Activated CD4-positive, alpha-beta T cell treated with anti-CD3 and anti-CD28 coated beads for 36 hours (primary cell): ENCODE data around the gene SPACA6. TPM values are rescaled to one million over a fixed set of nuclear protein-coding genes. Genes with fewer than 3 reads are reported as not detected.
"Not testable (repeated sequence)": the region's sequence is repeated elsewhere in the genome, so short reads cannot be mapped to it uniquely, and the experiment has no call there.

Experiments used
- ATAC-seq: fragments of 200-7000 bp; cut with Tn5 transposase; one replicate; pipeline ENCODE4 v1.10.0; 2021; ENCODE audit warnings: mild to moderate bottlenecking, moderate library complexity
- CTCF ChIA-PET: fragments of 350-600 bp; sonication (Branson Sonifier 250); formaldehyde crosslinking; loops from one replicate; lab custom pipeline; 2021; ENCODE audit warnings: antibody characterized with exemption; lab: Charles Lee
- POLR2A ChIA-PET: fragments of 350-600 bp; sonication (Branson Sonifier 250); formaldehyde crosslinking; loops from one replicate; lab custom pipeline; 2021; ENCODE audit warnings: antibody characterized with exemption, inconsistent platforms; lab: Charles Lee
- DNase-seq: peaks from one replicate; pipeline ENCODE4 v3.0.0-alpha.2; 2020
- H3K27ac Mint-ChIP-seq: one replicate; pipeline ENCODE4 v1.8.0; 2021; ENCODE audit warnings: mixed read lengths
- H3K27me3 Mint-ChIP-seq: one replicate; pipeline ENCODE4 v1.8.0; 2021; ENCODE audit warnings: mixed read lengths
- H3K36me3 Mint-ChIP-seq: one replicate; pipeline ENCODE4 v1.8.0; 2021; ENCODE audit warnings: low read depth, mixed read lengths
- H3K4me1 Mint-ChIP-seq: one replicate; pipeline ENCODE4 v1.8.0; 2021; ENCODE audit warnings: mixed read lengths
- H3K4me3 Mint-ChIP-seq: one replicate; pipeline ENCODE4 v1.8.0; 2021; ENCODE audit warnings: mild to moderate bottlenecking, moderate library complexity, mixed read lengths
- H3K9me3 Mint-ChIP-seq: one replicate; pipeline ENCODE4 v1.8.0; 2021; ENCODE audit warnings: low read depth, mixed read lengths
- intact Hi-C, 2 experiments: fragments of 100-400 bp; cut with DNase I in 1 of 2; cut with micrococcal nuclease in 1 of 2; formaldehyde crosslinking; loops; one replicate each; pipeline versions ENCODE4 v1.14.2 to v1.15.1; 2022 to 2024; cut with DNase I, micrococcal nuclease
- total RNA-seq, 2 experiments: library from RNA; stranded (reverse); gene quantifications; one replicate each; pipeline ENCODE4 v1.2.3, GENCODE V29; 2021

SPACA6 gene
- total RNA-seq, 2 experiments from 2014 or later = 8.3 to 9.1 TPM

DNA sequence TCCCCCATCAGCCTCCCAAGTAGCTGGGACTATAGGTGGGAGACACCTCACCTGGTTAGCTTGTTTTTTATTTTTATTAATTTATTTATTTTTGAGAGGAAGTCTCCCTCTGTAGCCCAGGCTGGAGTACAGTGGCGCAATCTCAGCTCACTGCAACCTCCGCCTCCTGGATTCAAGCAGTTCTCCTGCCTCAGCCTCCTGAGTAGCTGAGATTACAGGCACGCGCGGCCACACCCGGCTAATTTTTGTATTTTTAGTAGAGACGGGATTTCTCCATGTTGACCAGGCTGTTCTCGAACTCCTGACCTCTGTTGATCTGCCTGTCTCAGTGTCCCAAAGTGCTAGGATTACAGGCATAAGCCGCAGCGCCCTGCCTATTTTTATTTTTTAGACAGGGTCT is 45.4 kb downstream of the SPACA6 start:
- POLR2A ChIA-PET, H3K36me3 Mint-ChIP-seq, H3K27ac Mint-ChIP-seq, DNase-seq, H3K4me1 Mint-ChIP-seq, intact Hi-C loops, ATAC-seq, H3K4me3 Mint-ChIP-seq, H3K9me3 Mint-ChIP-seq: not testable (repeated sequence)
- CTCF ChIA-PET = interaction anchor here (0.6 to 1.3 kb wide), 2 partner anchors 42 to 266 kb away, joined by 3 read pairs; no protein-coding TSS in a partner anchor
- peaks cover 13% of the 10 kb centered on the region for H3K27me3 Mint-ChIP-seq

DNA sequence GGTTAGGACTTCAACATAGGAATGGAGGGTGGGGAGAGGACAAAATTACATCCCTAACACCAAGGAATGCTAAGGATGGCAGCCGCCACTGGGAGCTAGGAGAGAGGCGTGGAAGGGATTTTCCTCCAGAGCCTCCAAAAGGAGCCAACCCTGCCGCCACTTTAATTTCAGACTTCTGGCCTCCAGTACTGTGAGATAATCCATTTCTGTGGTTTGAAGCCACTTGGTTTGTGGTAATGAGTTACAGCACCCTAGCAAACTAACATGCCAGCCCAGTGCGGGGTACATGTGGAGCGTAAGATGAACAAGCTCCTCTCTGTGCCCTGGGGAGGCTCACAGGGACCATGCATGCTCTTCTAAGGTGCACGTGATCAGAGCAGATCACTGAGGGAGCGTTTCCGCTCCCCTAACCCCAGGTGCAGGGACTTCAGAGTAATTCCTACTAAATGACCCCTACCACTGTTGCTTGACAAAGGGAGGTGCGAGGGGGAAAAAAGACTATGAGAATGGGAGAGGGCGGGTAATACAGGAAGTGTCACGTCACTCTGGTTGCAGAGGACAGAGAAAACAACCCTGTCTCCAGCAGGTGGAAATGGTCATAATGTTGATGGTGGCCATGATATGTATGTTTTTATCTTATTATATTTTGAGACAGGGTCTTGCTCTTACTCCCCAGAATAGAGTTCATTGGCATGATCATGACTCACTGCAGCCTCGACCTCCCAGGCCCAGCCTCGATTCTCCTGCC is 46.5 kb downstream of the SPACA6 start:
- Mint-ChIP-seq H3K4me1 (no peaks in the 10 kb centered on the region), H3K36me3 (no peaks in the 10 kb centered on the region), H3K4me3 (no peak overlapping the region), H3K9me3 (no peaks in the 10 kb centered on the region), H3K27ac (no peak overlapping the region), H3K27me3 (peaks cover 12% of the 10 kb centered on the region)
- intact Hi-C loops = no loop called here
- no peak for ATAC-seq
- no peak for DNase-seq
- POLR2A ChIA-PET = no interaction called here
- CTCF ChIA-PET = interaction anchor here (0.5 to 0.8 kb wide), 3 partner anchors 78 to 311 kb away, joined by 3 to 4 read pairs (median 3); no protein-coding TSS in a partner anchor

DNA sequence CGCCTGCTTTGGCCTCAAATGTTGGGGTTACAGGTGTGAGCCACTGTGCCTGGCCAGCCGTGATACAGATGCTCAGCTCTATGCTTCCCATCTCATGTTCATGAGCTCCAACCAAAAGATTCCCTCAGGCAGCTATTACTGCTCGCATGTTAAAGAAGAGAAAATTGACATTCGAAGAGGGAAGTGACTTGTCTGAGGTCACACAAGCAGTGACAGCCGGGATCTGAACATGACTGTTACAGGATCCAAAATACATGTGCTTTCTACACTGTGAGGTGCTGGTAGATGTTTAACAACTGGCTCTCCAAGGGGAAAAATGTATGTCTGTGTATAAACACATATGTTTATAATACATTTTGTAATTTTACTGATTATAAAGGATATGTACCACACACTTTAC is 47.2 kb downstream of the SPACA6 start:
- Mint-ChIP-seq H3K9me3 (no peaks in the 10 kb centered on the region), H3K4me1 (no peaks in the 10 kb centered on the region), H3K36me3 (no peaks in the 10 kb centered on the region), H3K27me3 (peaks cover 12% of the 10 kb centered on the region), H3K27ac (no peak overlapping the region), H3K4me3 (no peak overlapping the region)
- no peak for ATAC-seq
- CTCF ChIA-PET = interaction anchor here (0.7 to 0.8 kb wide), 2 partner anchors 79 to 96 kb away, joined by 3 to 4 read pairs; no protein-coding TSS in a partner anchor
- no peak for DNase-seq
- intact Hi-C loops = no loop called here
- POLR2A ChIA-PET = no interaction called here

DNA sequence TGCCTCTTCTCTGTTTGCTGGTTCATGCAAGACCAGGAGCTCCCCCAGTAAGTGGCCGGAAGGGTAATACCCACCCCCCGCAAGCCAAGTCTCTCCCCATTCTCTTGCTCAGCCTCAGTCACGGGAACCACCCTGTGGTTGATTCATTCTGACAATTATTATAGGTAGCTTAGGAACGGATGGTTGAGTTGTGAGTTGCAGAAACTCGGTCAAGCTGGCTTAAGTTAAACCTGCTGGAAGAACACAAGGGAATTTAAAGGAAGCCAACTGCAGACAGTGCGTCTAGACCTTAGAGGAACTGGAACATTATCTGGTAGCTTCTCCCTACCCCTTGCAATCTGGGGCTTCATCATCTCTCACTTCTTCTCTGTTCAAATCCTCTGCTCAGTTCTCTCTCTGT is 49.7 kb downstream of the SPACA6 start:
- DNase-seq = no peak
- no peak overlapping the region for H3K4me3 Mint-ChIP-seq
- no peaks in the 10 kb centered on the region for H3K9me3 Mint-ChIP-seq
- intact Hi-C loops = no loop called here
- no peak overlapping the region for H3K27ac Mint-ChIP-seq
- ATAC-seq = no peak
- peaks cover 2% of the 10 kb centered on the region for H3K27me3 Mint-ChIP-seq
- ChIA-PET POLR2A (no interaction called here), CTCF (no interaction called here)
- no peaks in the 10 kb centered on the region for H3K4me1 Mint-ChIP-seq
- no peaks in the 10 kb centered on the region for H3K36me3 Mint-ChIP-seq

DNA sequence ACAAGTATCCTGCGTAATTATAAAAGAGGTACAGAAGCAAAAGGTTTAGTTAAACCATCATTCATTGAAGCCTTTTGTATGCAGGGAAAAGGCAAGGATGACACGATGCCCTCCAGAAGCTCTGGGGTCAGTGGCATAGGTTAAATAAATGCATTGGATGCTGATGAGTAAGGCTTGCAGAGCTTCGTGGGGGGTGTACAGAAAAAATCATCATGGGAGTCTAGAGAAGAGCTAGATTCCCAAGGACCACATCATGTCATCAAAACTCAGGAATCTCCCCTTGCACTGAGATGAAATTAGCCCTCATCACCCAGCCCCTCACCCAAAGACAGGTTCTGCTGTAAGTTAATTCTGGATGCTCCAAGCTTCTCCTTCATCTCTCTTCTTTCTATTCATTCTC is 50.3 kb downstream of the SPACA6 start:
- H3K27me3 Mint-ChIP-seq = peaks cover 2% of the 10 kb centered on the region
- POLR2A ChIA-PET = no interaction called here

DNA sequence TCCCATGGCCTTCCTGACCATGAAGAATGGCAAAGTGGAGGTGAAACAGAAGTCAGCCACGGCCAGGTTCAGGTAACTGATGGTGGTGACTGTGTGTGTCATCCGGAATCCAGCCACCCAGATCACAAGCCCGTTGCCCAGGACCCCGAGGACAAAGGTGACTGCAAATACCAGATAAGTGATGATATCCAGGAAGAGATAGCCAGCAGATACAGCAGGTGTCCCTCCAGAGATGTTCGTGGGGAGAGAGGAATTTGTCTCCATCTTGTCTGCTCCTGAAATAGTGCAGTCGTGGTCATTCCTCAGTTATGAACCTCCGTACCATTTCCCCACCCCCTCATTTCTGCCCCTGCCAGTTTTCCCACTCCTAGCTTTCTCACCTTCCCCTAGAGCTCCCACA is 53.6 kb downstream of the SPACA6 start:
- DNase-seq (no peak), ATAC-seq (no peak)
- H3K4me1 Mint-ChIP-seq = no peaks in the 10 kb centered on the region
- H3K4me3 Mint-ChIP-seq = no peak overlapping the region
- H3K36me3 Mint-ChIP-seq = no peaks in the 10 kb centered on the region
- intact Hi-C loops = no loop called here
- no peak overlapping the region for H3K27ac Mint-ChIP-seq
- no peaks in the 10 kb centered on the region for H3K9me3 Mint-ChIP-seq
- H3K27me3 Mint-ChIP-seq = no peaks in the 10 kb centered on the region
- POLR2A ChIA-PET = no interaction called here
- CTCF ChIA-PET = interaction anchor here (0.5 kb wide), 1 partner anchor 1171 kb away, joined by 4 read pairs; no protein-coding TSS in a partner anchor

More for the DNA sequence above, 50.3 kb downstream of the SPACA6 start:
- Mint-ChIP-seq H3K36me3 (no peaks in the 10 kb centered on the region), H3K4me3 (no peak overlapping the region), H3K27ac (no peak overlapping the region), H3K9me3 (no peaks in the 10 kb centered on the region), H3K4me1 (no peaks in the 10 kb centered on the region)
- DNase-seq (no peak), ATAC-seq (no peak)
- CTCF ChIA-PET = interaction anchor here (0.6 kb wide), 1 partner anchor 86 kb away, joined by 4 read pairs; no protein-coding TSS in a partner anchor
- intact Hi-C loops = no loop called here

DNA sequence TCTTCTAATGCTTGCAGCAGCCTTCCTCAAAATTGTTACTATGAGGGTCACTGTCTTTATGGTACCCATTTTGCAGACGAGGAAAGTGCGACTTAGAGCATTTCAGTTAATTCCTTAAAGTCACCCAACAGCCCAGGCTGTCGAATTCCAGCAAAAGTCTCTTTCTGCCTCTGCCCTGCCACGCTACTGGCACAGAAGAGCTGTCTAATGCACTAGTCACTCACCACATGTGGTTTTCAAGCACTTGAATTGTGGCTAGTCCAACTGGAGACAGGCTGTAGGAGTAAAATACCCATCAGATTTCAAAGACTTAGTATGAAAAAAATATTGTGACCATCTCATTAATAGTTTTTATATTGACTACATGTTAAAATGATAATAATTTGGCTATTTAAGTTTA is 56.8 kb downstream of the SPACA6 start:
- no peaks in the 10 kb centered on the region for H3K4me1 Mint-ChIP-seq

DNA sequence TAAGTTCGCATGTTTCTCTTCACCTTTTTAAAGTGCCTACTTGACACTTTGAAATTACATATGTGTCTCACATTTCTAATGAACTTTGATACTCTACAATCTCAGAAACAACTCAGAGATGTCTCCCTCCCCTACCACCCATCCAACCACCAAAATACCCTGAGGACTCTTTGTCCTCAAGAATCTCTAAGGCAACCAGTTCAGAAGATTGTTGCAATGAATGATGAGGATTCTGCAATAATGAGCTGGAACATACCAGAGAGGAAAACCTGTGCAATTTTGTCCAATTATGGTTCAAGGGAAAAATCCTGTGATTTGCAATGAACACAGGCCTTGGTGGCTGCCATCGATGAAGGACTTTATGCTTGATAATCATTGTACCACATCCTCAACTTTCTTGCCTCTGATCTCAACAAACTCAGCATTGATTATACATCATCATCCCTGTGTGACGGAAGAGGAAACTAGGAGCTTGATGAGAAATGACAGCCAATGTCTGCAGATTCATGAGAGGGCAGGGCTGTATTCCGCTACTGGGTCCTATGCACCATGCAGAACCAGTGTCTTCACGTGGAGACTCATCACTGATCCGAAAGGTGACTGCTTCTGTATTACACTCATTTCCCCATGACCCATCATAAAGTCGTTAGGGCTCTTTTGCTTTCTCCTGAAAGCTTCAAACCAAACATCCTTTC is 57.4 kb downstream of the SPACA6 start:
- Mint-ChIP-seq H3K9me3 (no peaks in the 10 kb centered on the region), H3K27me3 (peaks cover 5% of the 10 kb centered on the region), H3K36me3 (no peaks in the 10 kb centered on the region), H3K27ac (no peak overlapping the region), H3K4me3 (no peak overlapping the region), H3K4me1 (no peaks in the 10 kb centered on the region)
- ATAC-seq (no peak), DNase-seq (no peak)
- intact Hi-C loops = no loop called here
- POLR2A ChIA-PET = no interaction called here
- CTCF ChIA-PET = interaction anchor here (0.6 kb wide), 1 partner anchor 514 kb away, joined by 3 read pairs; no protein-coding TSS in a partner anchor

More for the DNA sequence above, 56.8 kb downstream of the SPACA6 start:
- ChIA-PET POLR2A (no interaction called here), CTCF (no interaction called here)
- ATAC-seq = no peak
- peaks cover 3% of the 10 kb centered on the region for H3K27me3 Mint-ChIP-seq
- H3K27ac Mint-ChIP-seq = no peak overlapping the region
- no peaks in the 10 kb centered on the region for H3K36me3 Mint-ChIP-seq
- H3K4me3 Mint-ChIP-seq = no peak overlapping the region
- no peak for DNase-seq
- intact Hi-C loops = no loop called here
- H3K9me3 Mint-ChIP-seq = no peaks in the 10 kb centered on the region

DNA sequence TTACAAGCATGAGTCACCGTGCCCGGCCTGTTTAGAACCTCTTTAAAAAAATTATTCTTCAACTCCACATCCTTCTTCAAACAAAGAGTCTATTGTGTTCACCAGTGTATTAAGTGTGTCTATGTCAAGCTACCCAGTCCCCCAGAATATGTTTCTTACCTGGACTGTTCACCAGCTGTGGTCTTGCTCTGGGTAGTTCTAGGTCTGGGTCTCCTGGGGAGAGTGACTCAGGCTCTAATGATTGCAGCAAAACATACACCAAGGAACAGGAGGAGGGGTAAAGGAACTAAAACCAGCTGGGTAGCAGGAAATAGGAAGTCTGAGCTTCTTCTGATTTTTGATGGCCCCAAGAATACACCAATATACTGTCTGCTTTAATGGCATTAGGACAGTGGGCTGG is 58.5 kb downstream of the SPACA6 start, which contains the start of gene FPR1:
TSS of gene FPR1 (minus strand) at position 224 of the 400 bp plus-strand sequence. CDS start 4,884 bp downstream, outside the sequence.
- CTCF ChIA-PET = no interaction called here
- DNase-seq (no peak), ATAC-seq (no peak)
- H3K36me3 Mint-ChIP-seq = no peaks in the 10 kb centered on the region
- POLR2A ChIA-PET = no interaction called here
- peaks cover 5% of the 10 kb centered on the region for H3K27me3 Mint-ChIP-seq
- H3K4me3 Mint-ChIP-seq = no peak within 1 kb of the TSS
- no peak within 1 kb of the TSS for H3K27ac Mint-ChIP-seq
- H3K4me1 Mint-ChIP-seq = no peaks in the 10 kb centered on the region
- intact Hi-C loops = no loop called here
- no peaks in the 10 kb centered on the region for H3K9me3 Mint-ChIP-seq

DNA sequence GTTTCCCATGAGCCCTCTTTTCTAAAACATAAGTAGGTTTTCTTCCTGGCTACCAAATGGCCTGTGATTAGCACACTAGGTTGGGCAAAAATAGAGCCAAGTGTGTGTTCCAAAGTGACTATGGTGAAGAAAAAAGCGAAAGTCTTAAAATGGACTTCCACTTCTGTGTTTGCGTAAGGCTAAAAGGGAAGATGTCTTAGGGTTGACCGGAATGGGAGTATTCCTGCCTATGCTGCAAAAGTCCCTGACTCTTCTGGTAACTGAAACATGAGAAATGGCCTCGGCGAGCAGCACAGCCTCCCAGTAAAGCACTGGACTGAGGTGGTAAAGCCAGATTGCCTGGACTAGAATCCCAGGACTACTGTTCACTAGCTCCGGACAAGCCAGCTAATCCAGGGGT is 61.0 kb downstream of the SPACA6 start:
- intact Hi-C loops = no loop called here
- CTCF ChIA-PET = no interaction called here
- H3K4me1 Mint-ChIP-seq = no peaks in the 10 kb centered on the region
- H3K27ac Mint-ChIP-seq = no peak overlapping the region
- H3K36me3 Mint-ChIP-seq = no peaks in the 10 kb centered on the region
- H3K9me3 Mint-ChIP-seq = no peaks in the 10 kb centered on the region
- DNase-seq (no peak), ATAC-seq (no peak)
- POLR2A ChIA-PET = no interaction called here
- no peak overlapping the region for H3K4me3 Mint-ChIP-seq
- H3K27me3 Mint-ChIP-seq = peaks cover 8% of the 10 kb centered on the region

DNA sequence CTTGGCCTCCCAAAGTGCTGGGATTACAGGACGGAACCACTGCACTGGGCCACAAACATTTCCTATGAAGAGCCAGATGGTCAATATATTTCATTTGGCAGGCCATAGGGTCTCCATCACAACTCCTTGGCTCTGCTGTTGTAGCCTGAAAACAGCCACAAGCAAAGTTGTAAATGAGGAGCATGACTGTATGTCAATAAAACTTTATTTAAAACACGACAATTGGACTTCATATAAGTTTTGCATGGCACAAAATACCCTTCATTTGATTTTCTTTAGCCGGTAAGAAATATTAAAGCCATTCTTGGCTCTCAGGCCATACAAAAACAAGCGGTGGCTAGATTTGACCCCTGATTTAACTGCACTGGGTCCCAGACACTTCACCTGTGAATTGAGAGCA is 61.6 kb downstream of the SPACA6 start:
- no peaks in the 10 kb centered on the region for H3K4me1 Mint-ChIP-seq
- no peak overlapping the region for H3K27ac Mint-ChIP-seq
- ATAC-seq = no peak
- no peak for DNase-seq
- H3K36me3 Mint-ChIP-seq = no peaks in the 10 kb centered on the region
- no peaks in the 10 kb centered on the region for H3K9me3 Mint-ChIP-seq
- ChIA-PET CTCF (no interaction called here), POLR2A (no interaction called here)
- intact Hi-C loops = no loop called here
- H3K27me3 Mint-ChIP-seq = peaks cover 8% of the 10 kb centered on the region
- no peak overlapping the region for H3K4me3 Mint-ChIP-seq
